HepG2 (cell line): Measurements from ENCODE around the gene RAB1B. TPM values are rescaled to one million over a fixed set of nuclear protein-coding genes. Genes with fewer than 3 reads are reported as not detected.

ENCODE experiments used
- BORCS8-MEF2B ChIP-seq: sonication (generic); formaldehyde crosslinking; IDR thresholded peaks from 2 replicates; pipeline ENCODE4 v1.8.0; 2022; ENCODE audit warnings: mild to moderate bottlenecking, missing genetic modification reagents
- GATA4 ChIP-seq: sonication (generic); IDR thresholded peaks from 2 replicates; pipeline ENCODE4 v1.6.1; 2016; ENCODE audit warnings: antibody characterized with exemption, low read depth, borderline replicate concordance
- MAFG ChIP-seq: sonication (generic); formaldehyde crosslinking; IDR thresholded peaks from 2 replicates; pipeline ENCODE4 v1.5.1; 2020; ENCODE audit warnings: mild to moderate bottlenecking, missing genetic modification reagents
- RFXANK ChIP-seq: IDR thresholded peaks from 2 replicates; pipeline ENCODE4 v1.6.1; 2016
- SPEN ChIP-seq: sonication (generic); formaldehyde crosslinking; IDR thresholded peaks from 2 replicates; pipeline ENCODE4 v1.5.1; 2020; ENCODE audit warnings: low read depth, mild to moderate bottlenecking, missing genetic modification reagents
- TBX2 ChIP-seq: sonication (generic); formaldehyde crosslinking; IDR thresholded peaks from 2 replicates; pipeline ENCODE4 v1.5.0; 2020; ENCODE audit warnings: missing genetic modification reagents, mild to moderate bottlenecking, borderline replicate concordance
- TOPORS ChIP-seq: sonication (generic); formaldehyde crosslinking; IDR thresholded peaks from 2 replicates; pipeline ENCODE4 v1.8.0; 2023; ENCODE audit warnings: mild to moderate bottlenecking, missing genetic modification reagents
- ZFP37 ChIP-seq: sonication (generic); formaldehyde crosslinking; IDR thresholded peaks from 2 replicates; pipeline ENCODE4 v1.4.0; 2020; ENCODE audit warnings: missing genetic modification reagents, borderline replicate concordance
- ZNF333 ChIP-seq: sonication (generic); formaldehyde crosslinking; IDR thresholded peaks from 2 replicates; pipeline ENCODE4 v1.4.0; 2020; ENCODE audit warnings: mild to moderate bottlenecking, missing genetic modification reagents, borderline replicate concordance
- polyA plus RNA-seq, 8 experiments: library from polyadenylated mRNA; depleted of rRNA in 3 of 8; stranded (reverse) in 7 of 8; unstranded in 1 of 8; fragments of >200 nt; fragmentation: Illumina TruSeq in 4 of 8; extraction: Trizol in 4 of 8; gene quantifications; 2 replicates each; pipeline versions ENCODE4 v1.2.1 to v1.2.3, GENCODE V29; 2011 to 2016; ENCODE audit warnings: low read depth in 4 of 8, missing spikeins in 1 of 8, mixed read lengths in 1 of 8; ENCODE audit not compliant: insufficient read depth in 1 of 8
- total RNA-seq, 5 experiments: library from RNA; depleted of rRNA; stranded (reverse); fragments of >200 nt; fragmentation: Illumina TruSeq; extraction: Trizol; gene quantifications; 2 replicates each; pipeline ENCODE4 v1.2.3, GENCODE V29; 2016; ENCODE audit warnings: low read depth in 1 of 5
- TF ChIP-seq, protein P1 (sequence below): sonication (generic); formaldehyde crosslinking; IDR thresholded peaks from 2 replicates; pipeline ENCODE4 v1.9.0; 2021; ENCODE audit warnings: missing genetic modification reagents, mild to moderate bottlenecking, borderline replicate concordance
- TF ChIP-seq, protein P2 (sequence below): sonication (generic); formaldehyde crosslinking; IDR thresholded peaks from 2 replicates; pipeline ENCODE4 v1.4.0; 2020; ENCODE audit warnings: missing genetic modification reagents
- TF ChIP-seq, protein P3 (sequence below): sonication (generic); formaldehyde crosslinking; IDR thresholded peaks from 2 replicates; pipeline ENCODE4 v1.4.0; 2020; ENCODE audit warnings: missing genetic modification reagents
- TF ChIP-seq, protein P4 (sequence below): sonication (generic); formaldehyde crosslinking; IDR thresholded peaks from 2 replicates; pipeline ENCODE4 v1.9.0; 2022; ENCODE audit warnings: missing genetic modification reagents, mild to moderate bottlenecking, borderline replicate concordance
- TF ChIP-seq, protein P5 (sequence below): IDR thresholded peaks from 2 replicates; pipeline ENCODE4 v1.6.1; 2018; ENCODE audit warnings: missing genetic modification reagents
- TF ChIP-seq, protein P6 (sequence below): sonication (generic); formaldehyde crosslinking; IDR thresholded peaks from 2 replicates; pipeline ENCODE4 v1.5.0; 2020; ENCODE audit warnings: missing genetic modification reagents, mild to moderate bottlenecking, borderline replicate concordance
- TF ChIP-seq, protein P7 (sequence below): IDR thresholded peaks from 2 replicates; pipeline ENCODE4 v1.6.1; 2012; ENCODE audit warnings: low read depth, low read length, improper control_type of control experiment

RAB1B gene
- total and polyA plus RNA-seq, 2 of the 13 experiments (the other 11 are each of a cell fraction or from before 2014, with no cell fraction given) = 77.9 to 87.9 TPM

DNA sequence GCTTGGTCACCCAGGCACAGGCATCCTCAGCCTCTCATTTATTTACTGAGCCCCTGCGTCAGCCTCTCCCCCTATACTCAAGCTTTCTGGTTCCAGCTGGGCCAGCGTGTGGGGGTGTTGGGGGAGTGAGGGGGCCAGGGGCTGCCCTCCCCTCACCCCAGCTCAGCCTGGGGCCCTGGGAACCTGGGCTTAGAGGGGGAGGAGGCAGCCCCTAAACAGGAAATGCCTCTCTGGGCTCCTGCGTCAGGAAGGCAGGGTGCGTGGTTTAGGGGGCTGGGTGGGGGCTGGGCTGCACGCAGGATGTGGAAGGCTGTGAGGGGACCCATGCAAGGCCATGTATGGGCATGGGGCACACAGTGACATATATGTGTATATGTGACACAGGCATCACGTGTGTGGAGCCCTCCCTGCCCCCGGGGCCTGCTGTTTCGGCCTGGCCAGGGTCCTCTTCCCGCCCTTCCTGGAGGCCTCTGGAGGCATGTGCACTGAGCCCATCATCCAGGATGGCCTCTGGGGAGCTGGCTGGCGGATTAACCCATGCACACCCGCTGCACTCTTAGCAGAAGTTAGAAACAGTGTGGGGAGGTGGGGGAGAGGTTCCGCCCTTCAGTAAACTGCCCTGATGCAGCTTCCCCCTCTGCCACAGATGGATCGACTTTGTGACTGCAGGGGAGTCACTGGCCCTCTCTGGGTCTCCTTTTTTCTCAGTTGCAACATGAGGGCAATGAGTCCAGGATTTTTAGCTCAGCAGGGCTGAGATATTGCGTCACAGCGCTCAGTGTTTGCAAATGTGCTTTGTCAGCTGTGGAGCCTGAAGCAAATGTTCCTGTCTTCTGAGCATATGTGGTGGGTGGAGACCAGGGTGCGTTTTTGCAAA, 49.5 kb downstream of the RAB1B start (continued):
- TF ChIP-seq, protein P1, sequence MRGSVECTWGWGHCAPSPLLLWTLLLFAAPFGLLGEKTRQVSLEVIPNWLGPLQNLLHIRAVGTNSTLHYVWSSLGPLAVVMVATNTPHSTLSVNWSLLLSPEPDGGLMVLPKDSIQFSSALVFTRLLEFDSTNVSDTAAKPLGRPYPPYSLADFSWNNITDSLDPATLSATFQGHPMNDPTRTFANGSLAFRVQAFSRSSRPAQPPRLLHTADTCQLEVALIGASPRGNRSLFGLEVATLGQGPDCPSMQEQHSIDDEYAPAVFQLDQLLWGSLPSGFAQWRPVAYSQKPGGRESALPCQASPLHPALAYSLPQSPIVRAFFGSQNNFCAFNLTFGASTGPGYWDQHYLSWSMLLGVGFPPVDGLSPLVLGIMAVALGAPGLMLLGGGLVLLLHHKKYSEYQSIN (CRISPR knock-in tag) = no peak
- TF ChIP-seq, protein P2, sequence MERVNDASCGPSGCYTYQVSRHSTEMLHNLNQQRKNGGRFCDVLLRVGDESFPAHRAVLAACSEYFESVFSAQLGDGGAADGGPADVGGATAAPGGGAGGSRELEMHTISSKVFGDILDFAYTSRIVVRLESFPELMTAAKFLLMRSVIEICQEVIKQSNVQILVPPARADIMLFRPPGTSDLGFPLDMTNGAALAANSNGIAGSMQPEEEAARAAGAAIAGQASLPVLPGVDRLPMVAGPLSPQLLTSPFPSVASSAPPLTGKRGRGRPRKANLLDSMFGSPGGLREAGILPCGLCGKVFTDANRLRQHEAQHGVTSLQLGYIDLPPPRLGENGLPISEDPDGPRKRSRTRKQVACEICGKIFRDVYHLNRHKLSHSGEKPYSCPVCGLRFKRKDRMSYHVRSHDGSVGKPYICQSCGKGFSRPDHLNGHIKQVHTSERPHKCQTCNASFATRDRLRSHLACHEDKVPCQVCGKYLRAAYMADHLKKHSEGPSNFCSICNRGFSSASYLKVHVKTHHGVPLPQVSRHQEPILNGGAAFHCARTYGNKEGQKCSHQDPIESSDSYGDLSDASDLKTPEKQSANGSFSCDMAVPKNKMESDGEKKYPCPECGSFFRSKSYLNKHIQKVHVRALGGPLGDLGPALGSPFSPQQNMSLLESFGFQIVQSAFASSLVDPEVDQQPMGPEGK (CRISPR knock-in tag) = peak; percentile 22; the same call in 1 of the 2 replicates
- no peak for TF ChIP-seq BORCS8-MEF2B (CRISPR knock-in tag)
- 0 out of 2 replicates have a peak, but pooled peaks have one; percentile 49 for TF ChIP-seq MAFG (CRISPR knock-in tag)
- TF ChIP-seq, protein P3, sequence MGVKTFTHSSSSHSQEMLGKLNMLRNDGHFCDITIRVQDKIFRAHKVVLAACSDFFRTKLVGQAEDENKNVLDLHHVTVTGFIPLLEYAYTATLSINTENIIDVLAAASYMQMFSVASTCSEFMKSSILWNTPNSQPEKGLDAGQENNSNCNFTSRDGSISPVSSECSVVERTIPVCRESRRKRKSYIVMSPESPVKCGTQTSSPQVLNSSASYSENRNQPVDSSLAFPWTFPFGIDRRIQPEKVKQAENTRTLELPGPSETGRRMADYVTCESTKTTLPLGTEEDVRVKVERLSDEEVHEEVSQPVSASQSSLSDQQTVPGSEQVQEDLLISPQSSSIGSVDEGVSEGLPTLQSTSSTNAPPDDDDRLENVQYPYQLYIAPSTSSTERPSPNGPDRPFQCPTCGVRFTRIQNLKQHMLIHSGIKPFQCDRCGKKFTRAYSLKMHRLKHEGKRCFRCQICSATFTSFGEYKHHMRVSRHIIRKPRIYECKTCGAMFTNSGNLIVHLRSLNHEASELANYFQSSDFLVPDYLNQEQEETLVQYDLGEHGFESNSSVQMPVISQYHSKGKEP = no peak
- TF ChIP-seq, protein P4, sequence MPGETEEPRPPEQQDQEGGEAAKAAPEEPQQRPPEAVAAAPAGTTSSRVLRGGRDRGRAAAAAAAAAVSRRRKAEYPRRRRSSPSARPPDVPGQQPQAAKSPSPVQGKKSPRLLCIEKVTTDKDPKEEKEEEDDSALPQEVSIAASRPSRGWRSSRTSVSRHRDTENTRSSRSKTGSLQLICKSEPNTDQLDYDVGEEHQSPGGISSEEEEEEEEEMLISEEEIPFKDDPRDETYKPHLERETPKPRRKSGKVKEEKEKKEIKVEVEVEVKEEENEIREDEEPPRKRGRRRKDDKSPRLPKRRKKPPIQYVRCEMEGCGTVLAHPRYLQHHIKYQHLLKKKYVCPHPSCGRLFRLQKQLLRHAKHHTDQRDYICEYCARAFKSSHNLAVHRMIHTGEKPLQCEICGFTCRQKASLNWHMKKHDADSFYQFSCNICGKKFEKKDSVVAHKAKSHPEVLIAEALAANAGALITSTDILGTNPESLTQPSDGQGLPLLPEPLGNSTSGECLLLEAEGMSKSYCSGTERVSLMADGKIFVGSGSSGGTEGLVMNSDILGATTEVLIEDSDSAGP (CRISPR knock-in tag) = peak; percentile 43
- TF ChIP-seq RFXANK = no peak
- TF ChIP-seq TOPORS (CRISPR knock-in tag) = no peak
- TF ChIP-seq, protein P5, sequence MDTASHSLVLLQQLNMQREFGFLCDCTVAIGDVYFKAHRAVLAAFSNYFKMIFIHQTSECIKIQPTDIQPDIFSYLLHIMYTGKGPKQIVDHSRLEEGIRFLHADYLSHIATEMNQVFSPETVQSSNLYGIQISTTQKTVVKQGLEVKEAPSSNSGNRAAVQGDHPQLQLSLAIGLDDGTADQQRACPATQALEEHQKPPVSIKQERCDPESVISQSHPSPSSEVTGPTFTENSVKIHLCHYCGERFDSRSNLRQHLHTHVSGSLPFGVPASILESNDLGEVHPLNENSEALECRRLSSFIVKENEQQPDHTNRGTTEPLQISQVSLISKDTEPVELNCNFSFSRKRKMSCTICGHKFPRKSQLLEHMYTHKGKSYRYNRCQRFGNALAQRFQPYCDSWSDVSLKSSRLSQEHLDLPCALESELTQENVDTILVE (CRISPR knock-in tag) = no peak
- TF ChIP-seq, protein P6, sequence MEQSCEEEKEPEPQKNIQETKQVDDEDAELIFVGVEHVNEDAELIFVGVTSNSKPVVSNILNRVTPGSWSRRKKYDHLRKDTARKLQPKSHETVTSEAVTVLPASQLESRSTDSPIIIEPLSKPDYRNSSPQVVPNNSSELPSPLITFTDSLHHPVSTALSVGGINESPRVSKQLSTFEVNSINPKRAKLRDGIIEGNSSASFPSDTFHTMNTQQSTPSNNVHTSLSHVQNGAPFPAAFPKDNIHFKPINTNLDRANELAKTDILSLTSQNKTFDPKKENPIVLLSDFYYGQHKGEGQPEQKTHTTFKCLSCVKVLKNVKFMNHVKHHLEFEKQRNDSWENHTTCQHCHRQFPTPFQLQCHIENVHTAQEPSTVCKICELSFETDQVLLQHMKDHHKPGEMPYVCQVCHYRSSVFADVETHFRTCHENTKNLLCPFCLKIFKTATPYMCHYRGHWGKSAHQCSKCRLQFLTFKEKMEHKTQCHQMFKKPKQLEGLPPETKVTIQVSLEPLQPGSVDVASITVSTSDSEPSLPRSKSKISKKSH (CRISPR knock-in tag) = no peak
- no peak for TF ChIP-seq GATA4
- no peak for TF ChIP-seq ZFP37 (CRISPR knock-in tag)
- no peak for TF ChIP-seq ZNF333 (CRISPR knock-in tag)
- TF ChIP-seq SPEN (CRISPR knock-in tag) = no peak; the same call in 1 of the 2 replicates
- TF ChIP-seq, protein P7, sequence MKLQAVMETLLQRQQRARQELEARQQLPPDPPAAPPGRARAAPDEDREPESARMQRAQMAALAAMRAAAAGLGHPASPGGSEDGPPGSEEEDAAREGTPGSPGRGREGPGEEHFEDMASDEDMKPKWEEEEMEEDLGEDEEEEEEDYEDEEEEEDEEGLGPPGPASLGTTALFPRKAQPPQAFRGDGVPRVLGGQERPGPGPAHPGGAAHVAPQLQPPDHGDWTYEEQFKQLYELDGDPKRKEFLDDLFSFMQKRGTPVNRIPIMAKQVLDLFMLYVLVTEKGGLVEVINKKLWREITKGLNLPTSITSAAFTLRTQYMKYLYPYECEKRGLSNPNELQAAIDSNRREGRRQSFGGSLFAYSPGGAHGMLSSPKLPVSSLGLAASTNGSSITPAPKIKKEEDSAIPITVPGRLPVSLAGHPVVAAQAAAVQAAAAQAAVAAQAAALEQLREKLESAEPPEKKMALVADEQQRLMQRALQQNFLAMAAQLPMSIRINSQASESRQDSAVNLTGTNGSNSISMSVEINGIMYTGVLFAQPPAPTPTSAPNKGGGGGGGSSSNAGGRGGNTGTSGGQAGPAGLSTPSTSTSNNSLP = no peak
- TF ChIP-seq TBX2 (CRISPR knock-in tag) = no peak
